Measurements from ENCODE around the gene ELFN2. TPM values are rescaled to one million over a fixed set of nuclear protein-coding genes. Genes with fewer than 3 reads are reported as not detected.

Gene ELFN2, protein sequence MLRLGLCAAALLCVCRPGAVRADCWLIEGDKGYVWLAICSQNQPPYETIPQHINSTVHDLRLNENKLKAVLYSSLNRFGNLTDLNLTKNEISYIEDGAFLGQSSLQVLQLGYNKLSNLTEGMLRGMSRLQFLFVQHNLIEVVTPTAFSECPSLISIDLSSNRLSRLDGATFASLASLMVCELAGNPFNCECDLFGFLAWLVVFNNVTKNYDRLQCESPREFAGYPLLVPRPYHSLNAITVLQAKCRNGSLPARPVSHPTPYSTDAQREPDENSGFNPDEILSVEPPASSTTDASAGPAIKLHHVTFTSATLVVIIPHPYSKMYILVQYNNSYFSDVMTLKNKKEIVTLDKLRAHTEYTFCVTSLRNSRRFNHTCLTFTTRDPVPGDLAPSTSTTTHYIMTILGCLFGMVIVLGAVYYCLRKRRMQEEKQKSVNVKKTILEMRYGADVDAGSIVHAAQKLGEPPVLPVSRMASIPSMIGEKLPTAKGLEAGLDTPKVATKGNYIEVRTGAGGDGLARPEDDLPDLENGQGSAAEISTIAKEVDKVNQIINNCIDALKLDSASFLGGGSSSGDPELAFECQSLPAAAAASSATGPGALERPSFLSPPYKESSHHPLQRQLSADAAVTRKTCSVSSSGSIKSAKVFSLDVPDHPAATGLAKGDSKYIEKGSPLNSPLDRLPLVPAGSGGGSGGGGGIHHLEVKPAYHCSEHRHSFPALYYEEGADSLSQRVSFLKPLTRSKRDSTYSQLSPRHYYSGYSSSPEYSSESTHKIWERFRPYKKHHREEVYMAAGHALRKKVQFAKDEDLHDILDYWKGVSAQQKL
- total RNA-seq = under 1 TPM in 2 of 3 donors, not detected in 1; 0.35 to 0.54 TPM
- long read RNA-seq, donor 1 = 0 reads
- long read RNA-seq, donor 2 = 0 reads

DNA sequence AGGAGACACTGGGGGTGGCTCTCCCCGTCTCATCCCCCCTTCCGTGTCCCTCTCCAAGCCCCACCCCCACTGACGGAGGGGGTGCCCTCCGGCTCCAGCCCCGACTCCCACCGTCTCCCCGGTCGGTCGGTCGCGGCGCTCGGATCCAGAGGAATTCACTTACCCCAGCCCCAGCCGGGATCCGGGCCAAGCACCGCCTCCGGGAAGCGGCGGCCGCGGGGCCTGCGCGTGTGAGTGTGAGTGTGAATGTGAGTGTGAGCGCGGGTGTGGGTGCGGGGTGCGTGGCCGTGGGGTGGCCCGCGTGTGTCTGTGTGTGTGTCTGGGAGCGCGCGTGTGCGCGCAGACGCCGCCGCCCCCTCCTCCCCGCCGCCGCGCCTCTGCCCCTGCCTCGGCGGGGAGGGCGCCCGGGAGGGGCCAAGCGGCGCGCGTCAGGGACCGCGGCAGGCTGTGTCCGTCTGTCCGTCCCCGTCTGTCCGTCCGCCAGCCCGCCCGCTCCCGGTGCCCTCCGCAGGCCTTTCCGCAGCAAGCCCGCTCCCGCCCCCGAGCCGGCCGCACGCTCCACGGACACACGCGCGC lies at the start of gene ELFN2:
Gene ELFN2 (minus strand): TSS at position 345 of the 576 bp plus-strand sequence. CDS start 51,945 bp downstream, outside the sequence.
- H3K36me3 ChIP-seq (ENCODE audit: low read depth) = no peaks in the 10 kb centered on the region
- intact Hi-C loops (cut with DNase I, micrococcal nuclease) = loop anchor here in 1 of 2 donors (5.0 kb wide), 1 partner anchor 110 kb away; no protein-coding TSS in a partner anchor
- no peak within 1 kb of the TSS for H3K4me3 ChIP-seq
- DNase-seq = no peak
- TF ChIP-seq, protein P1, sequence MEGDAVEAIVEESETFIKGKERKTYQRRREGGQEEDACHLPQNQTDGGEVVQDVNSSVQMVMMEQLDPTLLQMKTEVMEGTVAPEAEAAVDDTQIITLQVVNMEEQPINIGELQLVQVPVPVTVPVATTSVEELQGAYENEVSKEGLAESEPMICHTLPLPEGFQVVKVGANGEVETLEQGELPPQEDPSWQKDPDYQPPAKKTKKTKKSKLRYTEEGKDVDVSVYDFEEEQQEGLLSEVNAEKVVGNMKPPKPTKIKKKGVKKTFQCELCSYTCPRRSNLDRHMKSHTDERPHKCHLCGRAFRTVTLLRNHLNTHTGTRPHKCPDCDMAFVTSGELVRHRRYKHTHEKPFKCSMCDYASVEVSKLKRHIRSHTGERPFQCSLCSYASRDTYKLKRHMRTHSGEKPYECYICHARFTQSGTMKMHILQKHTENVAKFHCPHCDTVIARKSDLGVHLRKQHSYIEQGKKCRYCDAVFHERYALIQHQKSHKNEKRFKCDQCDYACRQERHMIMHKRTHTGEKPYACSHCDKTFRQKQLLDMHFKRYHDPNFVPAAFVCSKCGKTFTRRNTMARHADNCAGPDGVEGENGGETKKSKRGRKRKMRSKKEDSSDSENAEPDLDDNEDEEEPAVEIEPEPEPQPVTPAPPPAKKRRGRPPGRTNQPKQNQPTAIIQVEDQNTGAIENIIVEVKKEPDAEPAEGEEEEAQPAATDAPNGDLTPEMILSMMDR (IDR thresholded peaks at IDR 0.05) = no peak
- no peak for ATAC-seq
- H3K4me1 ChIP-seq (ENCODE audit: low read depth) = peaks cover 4% of the 10 kb centered on the region
- H3K9me3 ChIP-seq = no peaks in the 10 kb centered on the region

DNA sequence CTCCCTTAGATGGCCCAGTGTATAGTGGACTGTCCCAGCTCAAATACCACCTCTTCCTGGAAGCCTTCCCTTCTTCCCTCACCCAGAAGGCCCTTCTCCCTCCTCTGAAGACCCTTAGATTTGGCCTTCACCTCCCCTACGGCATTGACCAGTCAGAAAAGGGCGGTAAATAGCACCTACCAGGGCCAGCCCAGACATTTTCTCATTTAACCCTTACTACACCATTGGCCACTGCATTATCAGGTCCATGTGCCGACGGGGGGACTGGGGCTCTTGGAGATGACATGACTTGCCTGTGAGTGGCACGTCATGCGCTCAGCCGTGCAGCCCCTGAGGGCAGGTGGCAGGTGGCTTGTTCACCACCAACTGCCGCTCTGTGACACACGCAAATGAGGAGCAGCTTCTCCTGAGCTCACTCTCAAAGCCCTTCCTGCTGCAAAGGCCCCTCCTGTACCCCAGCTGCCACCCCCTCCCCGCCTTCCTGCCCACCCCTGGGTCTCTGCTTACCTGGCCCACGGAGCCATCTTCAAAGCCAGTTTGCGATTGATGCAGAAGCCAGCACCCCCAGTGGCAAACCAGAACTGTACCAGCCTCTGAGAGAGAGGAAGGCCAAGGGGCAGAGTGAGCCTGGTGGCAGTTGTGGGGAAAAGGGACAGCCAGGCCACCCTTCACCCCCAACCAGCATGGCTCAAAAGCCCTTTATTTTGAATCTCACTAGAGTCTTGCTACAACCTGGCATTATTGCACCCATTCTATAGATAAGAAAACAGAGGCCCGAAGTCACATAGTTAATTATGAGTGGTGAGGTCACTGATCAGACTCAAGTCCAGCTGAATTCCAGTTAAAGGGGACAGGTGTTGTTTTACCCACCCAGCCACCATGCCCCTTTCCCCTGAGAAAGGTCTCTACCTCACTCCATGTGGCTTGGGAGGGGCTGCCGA lies 49.4 kb upstream of the ELFN2 start:
- H3K4me3 ChIP-seq = no peak overlapping the region
- no peak for DNase-seq
- no peaks in the 10 kb centered on the region for H3K4me1 ChIP-seq (ENCODE audit: low read depth)
- no peaks in the 10 kb centered on the region for H3K36me3 ChIP-seq (ENCODE audit: low read depth)
- TF ChIP-seq, protein P1 (IDR thresholded peaks at IDR 0.05) = no peak
- intact Hi-C loops (cut with DNase I, micrococcal nuclease) = no loop called here
- no peaks in the 10 kb centered on the region for H3K9me3 ChIP-seq
- no peak for ATAC-seq

DNA sequence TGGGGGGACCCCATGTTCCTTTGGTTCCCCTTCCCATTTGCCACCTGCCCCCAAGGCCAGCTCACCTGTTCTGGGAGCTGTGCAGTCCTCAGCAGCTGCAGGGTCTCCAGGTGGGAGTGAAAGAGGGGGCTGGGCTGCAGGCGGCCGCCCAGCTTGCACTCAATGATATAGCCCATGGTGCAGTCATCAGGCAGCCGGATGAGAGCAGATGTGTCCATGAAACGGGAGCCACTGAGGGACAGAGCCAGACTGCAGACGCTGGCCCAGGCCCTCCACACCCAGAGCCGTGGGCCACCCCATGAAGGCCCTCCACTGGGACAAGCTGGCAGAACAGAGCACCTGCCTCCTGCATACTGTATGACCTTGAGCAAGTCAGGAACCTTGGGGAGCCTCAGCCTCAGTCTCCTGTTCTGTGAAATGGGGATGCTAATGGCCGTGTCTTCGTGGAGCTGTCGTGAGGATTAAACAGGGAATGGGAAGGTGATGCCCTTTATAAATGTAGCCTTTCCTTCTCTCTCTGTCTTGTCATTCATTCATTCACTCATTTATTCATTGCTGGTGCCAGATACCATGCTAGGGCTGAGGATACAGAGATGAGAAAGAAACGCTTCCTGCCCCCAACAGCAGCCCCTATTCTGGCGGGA lies 47.3 kb upstream of the ELFN2 start:
- DNase-seq (peak in 1 of 3 donors; percentile 33), ATAC-seq (no peak)
- Histone ChIP-seq H3K9me3 (no peaks in the 10 kb centered on the region), H3K4me1 (ENCODE audit: low read depth) (no peaks in the 10 kb centered on the region), H3K4me3 (no peak overlapping the region), H3K36me3 (ENCODE audit: low read depth) (no peaks in the 10 kb centered on the region)
- intact Hi-C loops (cut with DNase I, micrococcal nuclease) = no loop called here
- TF ChIP-seq, protein P1 (IDR thresholded peaks at IDR 0.05) = no peak

DNA sequence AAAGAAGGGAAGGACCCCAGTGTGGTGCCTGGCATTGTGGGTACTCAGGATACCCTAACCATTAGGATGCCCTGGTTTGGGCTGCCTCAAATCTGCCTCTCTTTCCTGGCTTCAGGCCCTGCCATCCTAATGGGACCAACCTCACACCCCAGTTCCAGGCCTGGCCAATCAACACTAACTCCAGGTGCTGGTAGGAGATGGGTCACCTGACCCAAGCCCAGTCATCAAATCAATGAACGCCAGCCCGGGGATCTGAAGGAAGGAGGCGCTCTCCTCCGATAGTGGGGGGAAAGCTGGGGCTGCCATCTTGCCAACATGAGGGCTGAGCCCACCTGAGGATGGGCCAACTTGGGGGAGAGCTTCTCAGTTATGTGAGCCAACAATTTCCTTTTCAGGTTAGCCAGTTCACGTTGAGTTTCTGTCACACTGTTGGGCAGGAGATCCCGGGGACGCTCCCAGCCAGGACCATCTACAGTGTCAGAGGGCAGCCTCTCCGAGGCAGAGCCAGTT lies 46.2 kb upstream of the ELFN2 start:
- no peaks in the 10 kb centered on the region for H3K9me3 ChIP-seq
- ATAC-seq = no peak
- DNase-seq = peak in 1 of 3 donors; percentile 14
- H3K36me3 ChIP-seq (ENCODE audit: low read depth) = no peaks in the 10 kb centered on the region
- H3K4me3 ChIP-seq = no peak overlapping the region
- TF ChIP-seq, protein P1 (IDR thresholded peaks at IDR 0.05) = no peak
- intact Hi-C loops (cut with DNase I, micrococcal nuclease) = no loop called here
- H3K4me1 ChIP-seq (ENCODE audit: low read depth) = no peaks in the 10 kb centered on the region

Data from mucosa of descending colon (tissue), 3 donors.